ENCODE data around the gene REEP3. TPM values are rescaled to one million over a fixed set of nuclear protein-coding genes. Genes with fewer than 3 reads are reported as not detected.

REEP3 gene
- total RNA-seq, 6 donors from 2014 or later = 23.6 to 63.9 (median 41.8) TPM

GRCh38 chr10:63631991-63632390 lies 110.8 kb downstream of the REEP3 start:
- Histone ChIP-seq H3K4me3 (no peak overlapping the region), H3K9me3 (no peaks in the 10 kb centered on the region), H3K27ac (peak overlapping the region in 3 of 4 donors; percentile 96 to 97 (median 97)), H3K36me3 (no peaks in the 10 kb centered on the region), H3K4me1 (peaks cover 22 to 42% (median 26%) of the 10 kb centered on the region in 4 donors), H3K27me3 (no peaks in the 10 kb centered on the region)
- TF ChIP-seq POLR2AphosphoS5 (IDR thresholded peaks at IDR 0.05) (no peak), CTCF (IDR thresholded peaks at IDR 0.05) (no peak), EP300 (IDR thresholded peaks at IDR 0.05) (no peak), POLR2A (IDR thresholded peaks at IDR 0.05) (no peak)
- WGBS, 2 donors = 47 to 58% methylated on average over 3 of the region's 3 CpGs
- ATAC-seq (ENCODE audit: low FRiP score in 2 of 2) (no peak), DNase-seq (no peak)

GRCh38 chr10:63633677-63634487 lies 112.7 kb downstream of the REEP3 start:
- no peaks in the 10 kb centered on the region for H3K9me3 ChIP-seq
- ATAC-seq (ENCODE audit: low FRiP score in 2 of 2) (no peak), DNase-seq (no peak)
- H3K4me1 ChIP-seq = peaks cover 7 to 24% (median 15%) of the 10 kb centered on the region in 4 donors
- H3K27me3 ChIP-seq = no peaks in the 10 kb centered on the region
- WGBS, 2 donors = 68 to 69% methylated on average over 5 of the region's 5 CpGs
- TF ChIP-seq EP300 (IDR thresholded peaks at IDR 0.05) (no peak), CTCF (IDR thresholded peaks at IDR 0.05) (peak in 2 of 6 experiments; percentile 18 to 31)
- H3K27ac ChIP-seq = no peak overlapping the region
- H3K36me3 ChIP-seq = no peaks in the 10 kb centered on the region
- H3K4me3 ChIP-seq = no peak overlapping the region

GRCh38 chr10:63634488-63635065 lies 113.4 kb downstream of the REEP3 start:
- Histone ChIP-seq H3K4me3 (no peak overlapping the region), H3K9me3 (no peaks in the 10 kb centered on the region), H3K36me3 (no peaks in the 10 kb centered on the region), H3K27me3 (no peaks in the 10 kb centered on the region), H3K4me1 (peaks cover 6 to 17% (median 11%) of the 10 kb centered on the region in 4 donors), H3K27ac (no peak overlapping the region)
- no peak for DNase-seq
- ATAC-seq (ENCODE audit: low FRiP score in 2 of 2) = no peak
- WGBS, 2 donors = 71 to 84% methylated on average over 6 of the region's 6 CpGs
- TF ChIP-seq EP300 (IDR thresholded peaks at IDR 0.05) (no peak), POLR2AphosphoS5 (IDR thresholded peaks at IDR 0.05) (no peak), CTCF (IDR thresholded peaks at IDR 0.05) (no peak), POLR2A (IDR thresholded peaks at IDR 0.05) (no peak)

GRCh38 chr10:63636812-63637211 lies 115.6 kb downstream of the REEP3 start:
- H3K9me3 ChIP-seq = no peaks in the 10 kb centered on the region
- no peak for ATAC-seq (ENCODE audit: low FRiP score in 2 of 2)
- no peaks in the 10 kb centered on the region for H3K36me3 ChIP-seq
- WGBS, 2 donors = 44 to 49% methylated on average over 3 of the region's 3 CpGs
- H3K27me3 ChIP-seq = no peaks in the 10 kb centered on the region
- no peak overlapping the region for H3K27ac ChIP-seq
- H3K4me1 ChIP-seq = peaks cover 2 to 3% (median 2%) of the 10 kb centered on the region in 4 donors
- H3K4me3 ChIP-seq = no peak overlapping the region
- TF ChIP-seq POLR2A (IDR thresholded peaks at IDR 0.05) = no peak
- TF ChIP-seq CTCF (IDR thresholded peaks at IDR 0.05) = no peak
- no peak for TF ChIP-seq POLR2AphosphoS5 (IDR thresholded peaks at IDR 0.05)
- no peak for TF ChIP-seq EP300 (IDR thresholded peaks at IDR 0.05)
- DNase-seq = no peak
